Measurements from ENCODE around the gene FNDC11. TPM values are rescaled to one million over a fixed set of nuclear protein-coding genes. Genes with fewer than 3 reads are reported as not detected.
"Not testable (repeated sequence)": the region's sequence is repeated elsewhere in the genome, so short reads cannot be mapped to it uniquely, and the experiment has no call there.

The FNDC11 gene
- total and polyA plus RNA-seq, 4 donors, result under 0.01 to 0.01 TPM; not detected in 2

- peaks cover 3 to 24% (median 15%) of the 10 kb centered on the region in 4 donors for H3K4me1 ChIP-seq (ENCODE audit: control insufficient read depth in 4 of 4, insufficient read depth in 4 of 4, low read length in 3 of 4)
These were observed 16.5 kb downstream of the FNDC11 start for GRCh38 chr20:63570281-63571086.

DNA sequence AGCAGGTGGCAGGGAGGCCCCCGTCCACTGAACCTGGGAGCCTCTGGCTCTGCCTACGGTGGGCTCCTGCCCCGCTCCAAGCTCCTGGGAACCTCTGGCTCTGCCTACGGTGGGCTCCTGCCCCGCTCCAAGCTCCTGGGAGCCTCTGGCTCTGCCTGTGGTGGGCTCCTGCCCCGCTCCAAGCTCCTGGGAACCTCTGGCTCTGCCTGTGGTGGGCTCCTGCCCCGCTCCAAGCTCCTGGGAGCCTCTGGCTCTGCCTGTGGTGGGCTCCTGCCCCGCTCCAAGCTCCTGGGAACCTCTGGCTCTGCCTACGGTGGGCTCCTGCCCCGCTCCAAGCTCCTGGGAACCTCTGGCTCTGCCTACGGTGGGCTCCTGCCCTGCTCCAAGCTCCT is 17.1 kb downstream of the FNDC11 start:
- H3K9me3 ChIP-seq (ENCODE audit: control insufficient read depth in 4 of 4, low read length in 3 of 4); H3K27me3 ChIP-seq (ENCODE audit: control insufficient read depth in 4 of 4, insufficient read depth in 4 of 4, low read length in 3 of 4); H3K4me3 ChIP-seq (ENCODE audit: low read depth in 1 of 3, low read length in 3 of 3); H3K27ac ChIP-seq (ENCODE audit: low read depth in 1 of 2, low read length in 2 of 2); H3K9ac ChIP-seq (ENCODE audit: low read depth in 1 of 2, low read length in 2 of 2); DNase-seq (ENCODE audit: low spot score): not testable (repeated sequence)
- H3K36me3 ChIP-seq (ENCODE audit: control insufficient read depth in 4 of 4, insufficient read depth in 3 of 4, low read depth in 1 of 4, low read length in 3 of 4), result peaks cover 0 to 13% (median 4%) of the 10 kb centered on the region in 4 donors
- WGBS, result 85% methylated on average over 9 of the region's 11 CpGs
- H3K4me1 ChIP-seq (ENCODE audit: control insufficient read depth in 4 of 4, insufficient read depth in 4 of 4, low read length in 3 of 4), result peaks cover 3 to 24% (median 15%) of the 10 kb centered on the region in 4 donors

More at GRCh38 chr20:63570281-63571086, 16.5 kb downstream of the FNDC11 start:
- H3K36me3 ChIP-seq (ENCODE audit: control insufficient read depth in 4 of 4, insufficient read depth in 3 of 4, low read depth in 1 of 4, low read length in 3 of 4), result peaks cover 0 to 14% (median 8%) of the 10 kb centered on the region in 4 donors
- H3K9ac ChIP-seq (ENCODE audit: low read depth in 1 of 2, low read length in 2 of 2), result no peak overlapping the region
- H3K27me3 ChIP-seq (ENCODE audit: control insufficient read depth in 4 of 4, insufficient read depth in 4 of 4, low read length in 3 of 4), result no peaks in the 10 kb centered on the region
- DNase-seq (ENCODE audit: low spot score), result no peak
- H3K9me3 ChIP-seq (ENCODE audit: control insufficient read depth in 4 of 4, low read length in 3 of 4), result no peaks in the 10 kb centered on the region
- no peak overlapping the region for H3K27ac ChIP-seq (ENCODE audit: low read depth in 1 of 2, low read length in 2 of 2)
- H3K4me3 ChIP-seq (ENCODE audit: low read depth in 1 of 3, low read length in 3 of 3), result no peak overlapping the region
- TF ChIP-seq SP1 (IDR thresholded peaks at IDR 0.05) (no peak), GABPA (IDR thresholded peaks at IDR 0.05 in 1 of 2, conservative IDR thresholded peaks at IDR 0.05 in 1 of 2) (no peak), RXRA (IDR thresholded peaks at IDR 0.05) (no peak), JUND (IDR thresholded peaks at IDR 0.05) (no peak), YY1 (IDR thresholded peaks at IDR 0.05) (no peak), ZBTB33 (IDR thresholded peaks at IDR 0.05) (no peak), HNF4G (IDR thresholded peaks at IDR 0.05) (no peak)
- TF ChIP-seq, protein P1, sequence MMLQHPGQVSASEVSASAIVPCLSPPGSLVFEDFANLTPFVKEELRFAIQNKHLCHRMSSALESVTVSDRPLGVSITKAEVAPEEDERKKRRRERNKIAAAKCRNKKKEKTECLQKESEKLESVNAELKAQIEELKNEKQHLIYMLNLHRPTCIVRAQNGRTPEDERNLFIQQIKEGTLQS (IDR thresholded peaks at IDR 0.05), result no peak
- 95% methylated on average over 28 of the region's 28 CpGs for WGBS

DNA sequence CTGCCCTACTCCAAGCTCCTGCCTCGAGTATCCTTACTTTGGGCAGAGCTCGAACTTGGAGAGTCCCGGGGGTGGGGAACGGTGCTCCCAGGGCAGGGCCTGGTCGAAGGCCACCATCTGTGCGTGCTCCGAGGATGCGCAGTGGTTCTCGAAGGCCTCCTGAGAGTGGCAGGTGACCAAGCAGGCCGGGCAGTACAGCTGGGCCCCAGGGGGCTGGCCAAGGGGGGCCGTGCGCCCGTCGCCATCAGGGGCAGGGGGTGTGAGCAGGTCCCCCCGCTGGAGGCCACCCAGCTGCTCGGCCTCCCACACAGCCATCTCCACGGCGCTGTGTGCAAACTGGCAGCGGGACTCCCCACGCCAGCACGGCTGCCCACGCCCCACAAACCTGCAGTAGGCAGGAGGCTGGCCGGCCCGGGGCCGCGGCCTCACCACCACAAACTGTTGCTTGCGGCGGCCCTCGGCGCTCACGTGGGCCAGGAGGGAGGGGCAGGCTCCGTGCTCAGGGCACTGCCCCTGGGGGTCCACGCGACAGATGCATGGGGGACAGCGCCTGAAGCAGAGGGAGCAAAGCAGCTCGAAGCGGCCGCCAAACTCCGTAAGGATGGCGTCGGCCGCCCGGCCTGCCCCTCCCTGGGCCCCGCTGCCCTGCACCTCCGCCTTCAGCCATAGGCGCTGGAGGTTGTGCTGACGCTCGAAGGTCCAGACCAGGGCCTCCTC is 18.3 kb downstream of the FNDC11 start:
- WGBS, result 96% methylated on average over 48 of the region's 48 CpGs

More for the DNA sequence above, 18.3 kb downstream of the FNDC11 start:
- no peak overlapping the region for H3K27ac ChIP-seq (ENCODE audit: low read depth in 1 of 2, low read length in 2 of 2)
- no peaks in the 10 kb centered on the region for H3K27me3 ChIP-seq (ENCODE audit: control insufficient read depth in 4 of 4, insufficient read depth in 4 of 4, low read length in 3 of 4)
- H3K9ac ChIP-seq (ENCODE audit: low read depth in 1 of 2, low read length in 2 of 2), result no peak overlapping the region
- H3K4me1 ChIP-seq (ENCODE audit: control insufficient read depth in 4 of 4, insufficient read depth in 4 of 4, low read length in 3 of 4), result peaks cover 3 to 24% (median 16%) of the 10 kb centered on the region in 4 donors
- H3K4me3 ChIP-seq (ENCODE audit: low read depth in 1 of 3, low read length in 3 of 3), result no peak overlapping the region
- no peak for TF ChIP-seq TAF1 (conservative IDR thresholded peaks at IDR 0.05)
- peaks cover 0 to 11% (median 0%) of the 10 kb centered on the region in 4 donors for H3K36me3 ChIP-seq (ENCODE audit: control insufficient read depth in 4 of 4, insufficient read depth in 3 of 4, low read depth in 1 of 4, low read length in 3 of 4)
- no peak for DNase-seq (ENCODE audit: low spot score)
- H3K9me3 ChIP-seq (ENCODE audit: control insufficient read depth in 4 of 4, low read length in 3 of 4), result no peaks in the 10 kb centered on the region

Measured in liver (tissue), 9 donors.